Aorta (tissue), 4 donors: Measurements from ENCODE around the gene CTXN2. TPM values are rescaled to one million over a fixed set of nuclear protein-coding genes. Genes with fewer than 3 reads are reported as not detected.

ENCODE experiments used
- polyA plus RNA-seq, 2 donors: library from polyadenylated mRNA; stranded (reverse); fragments of 200-250 nt; gene quantifications; one replicate each; pipeline ENCODE4 v1.2.3, GENCODE V29; 2013
- total RNA-seq, 2 donors: library from RNA; stranded (reverse); fragmentation: NEBNext Ultra II Directional; extraction: Animal tissue kit (Norgen Biotek cat#: 25700); gene quantifications; one replicate each; pipeline ENCODE4 v1.2.1, GENCODE V29; 2021
- donor health status: healthy with polysubstance abuse.
- donor health status: Bipolar disorder and iron deficiency.
- donor health status: DM: no; HTN: no; CAD: no.
- donor health status: DM: yes; HTN: yes; CAD: no.

The CTXN2 gene
- total and polyA plus RNA-seq, 4 donors: not detected

Other genes with a start within 250 kb of the CTXN2 start
- not detected for gene SLC24A5, start 70.7 kb upstream of the CTXN2 start, total RNA-seq
- gene SLC24A5, start 70.7 kb upstream of the CTXN2 start, polyA plus RNA-seq: under 1 TPM in 1 of 2 donors, not detected in 1; 0.41 TPM
- gene MYEF2, start 13.4 kb upstream of the CTXN2 start, total RNA-seq: 100 to 1,000 TPM in 1 of 2 donors, 10 to 100 TPM in 1; 73.0 to 105 TPM
- gene MYEF2, start 13.4 kb upstream of the CTXN2 start, polyA plus RNA-seq: 10 to 100 TPM; 16.7 to 75.1 TPM
- gene SLC12A1, start 14.6 kb downstream of the CTXN2 start, total RNA-seq: under 1 TPM; 0.42 to 0.81 TPM
- under 1 TPM in 1 of 2 donors, not detected in 1; 0.23 TPM for gene SLC12A1, start 14.6 kb downstream of the CTXN2 start, polyA plus RNA-seq
- 10 to 100 TPM; 54.8 to 77.7 TPM for gene DUT, start 139.8 kb downstream of the CTXN2 start, total RNA-seq
- gene DUT, start 139.8 kb downstream of the CTXN2 start, polyA plus RNA-seq: 100 to 1,000 TPM in 1 of 2 donors, 10 to 100 TPM in 1; 75.8 to 149 TPM